H1 (cell line): ENCODE data around the gene MPIG6B. TPM values are rescaled to one million over a fixed set of nuclear protein-coding genes. Genes with fewer than 3 reads are reported as not detected.

ENCODE experiments used
- CTCF ChIA-PET: fragments of 300-600 bp; sonication (Branson Sonifier 250); formaldehyde crosslinking; loops from one replicate; lab custom pipeline; 2021; ENCODE audit not compliant: partially characterized antibody; lab: Charles Lee
- POLR2A ChIA-PET: fragments of 300-600 bp; sonication (Branson Sonifier 250); formaldehyde crosslinking; loops from one replicate; lab custom pipeline; 2021; ENCODE audit warnings: inconsistent platforms; ENCODE audit not compliant: partially characterized antibody; lab: Charles Lee
- DNase-seq, 2 experiments: peaks; one replicate each; pipeline versions ENCODE4 v3.0.0 to v3.0.0-alpha.2; 2010 to 2022; ENCODE audit warnings: low spot score in 2 of 2, low read depth in 1 of 2, mixed read lengths in 1 of 2
- FAIRE-seq: peaks from 2 replicates; lab custom pipeline; 2011; peaks lifted over from hg19 to GRCh38; lab: Jason Lieb, UNC
- H2AFZ ChIP-seq: 2 replicates; pipeline ENCODE4 v1.8.1; 2012; ENCODE audit warnings: low read length, inconsistent platforms
- H2AK5ac ChIP-seq: 2 replicates; pipeline ENCODE4 v1.6.1; 2013; ENCODE audit warnings: low read depth, low read length
- H2BK120ac ChIP-seq: replicated peaks from 2 replicates; pipeline ENCODE3; 2013; ENCODE audit warnings: low read depth, low read length, inconsistent platforms
- H2BK12ac ChIP-seq: 2 replicates; pipeline ENCODE4 v1.6.1; 2013; ENCODE audit warnings: low read depth, low read length
- H2BK15ac ChIP-seq: 2 replicates; pipeline ENCODE4 v1.6.1; 2013; ENCODE audit warnings: low read length
- H2BK20ac ChIP-seq: 2 replicates; pipeline ENCODE4 v1.6.1; 2013; ENCODE audit warnings: low read length
- H2BK5ac ChIP-seq: 2 replicates; pipeline ENCODE4 v1.6.1; 2013; ENCODE audit warnings: low read depth, low read length
- H3K14ac ChIP-seq: 2 replicates; pipeline ENCODE4 v1.6.1; 2013; ENCODE audit warnings: inconsistent platforms; ENCODE audit not compliant: insufficient read length
- H3K18ac ChIP-seq: 2 replicates; pipeline ENCODE4 v1.6.1; 2013; ENCODE audit warnings: low read length; ENCODE audit errors: extremely low read depth
- H3K23ac ChIP-seq: 2 replicates; pipeline ENCODE4 v1.6.1; 2013; ENCODE audit warnings: inconsistent platforms; ENCODE audit not compliant: insufficient read length
- H3K23me2 ChIP-seq: 2 replicates; pipeline ENCODE4 v1.6.1; 2013; ENCODE audit warnings: low read depth, low read length
- H3K27ac ChIP-seq: 2 replicates; pipeline ENCODE4 v1.6.1; 2011; ENCODE audit warnings: low read depth, low read length, inconsistent platforms
- H3K27me3 ChIP-seq, 4 experiments: replicated peaks in 1 of 4; 1 replicate in 1 of 4; 2 replicates in 3 of 4; pipeline versions ENCODE4 v1.6.1 to v1.8.1; 2011 to 2013; ENCODE audit warnings: low read length in 3 of 4, mild to moderate bottlenecking in 3 of 4, inconsistent platforms in 2 of 4, mixed read lengths in 2 of 4, moderate library complexity in 1 of 4; ENCODE audit not compliant: control insufficient read depth in 3 of 4, insufficient read depth in 3 of 4; ENCODE audit errors: extremely low read depth in 1 of 4
- H3K36me3 ChIP-seq, 4 experiments: 2 replicates each; pipeline versions ENCODE4 v1.6.1 to v1.8.1; 2011 to 2013; ENCODE audit warnings: mild to moderate bottlenecking in 4 of 4, low read length in 3 of 4, moderate library complexity in 2 of 4, control low read depth in 1 of 4, inconsistent platforms in 1 of 4; ENCODE audit not compliant: insufficient read depth in 4 of 4, control insufficient read depth in 2 of 4
- H3K4ac ChIP-seq: replicated peaks from 2 replicates; pipeline ENCODE3; 2013; ENCODE audit warnings: low read length, low read depth, mixed read lengths, inconsistent platforms; ENCODE audit not compliant: insufficient read length
- H3K4me1 ChIP-seq, 4 experiments: replicated peaks in 1 of 4; 1 replicate in 1 of 4; 2 replicates in 3 of 4; pipeline versions ENCODE4 v1.6.1 to v1.8.1; 2011 to 2013; ENCODE audit warnings: low read length in 3 of 4, inconsistent platforms in 2 of 4, mixed read lengths in 1 of 4; ENCODE audit not compliant: insufficient read depth in 4 of 4, control insufficient read depth in 3 of 4
- H3K4me2 ChIP-seq, 2 experiments: 2 replicates each; pipeline versions ENCODE4 v1.6.1 to v1.8.1; 2011 to 2013; ENCODE audit warnings: low read depth in 2 of 2, low read length in 2 of 2, control low read depth in 1 of 2, inconsistent platforms in 1 of 2, mild to moderate bottlenecking in 1 of 2; ENCODE audit not compliant: insufficient read depth in 1 of 2
- H3K4me3 ChIP-seq, 4 experiments: fragments of 200-600, 300-600 bp in 1 of 4; sonication (generic), shearing (Covaris generic), sonication (Bioruptor Twin) in 1 of 4; 2 replicates each; pipeline versions ENCODE4 v1.5.1 to v1.8.1; 2011 to 2016; ENCODE audit warnings: low read length in 4 of 4, low read depth in 3 of 4, control low read depth in 2 of 4, inconsistent platforms in 2 of 4, mild to moderate bottlenecking in 2 of 4, mixed read lengths in 1 of 4, moderate library complexity in 1 of 4; ENCODE audit not compliant: insufficient read depth in 2 of 4; ENCODE audit errors: extremely low read depth in 1 of 4
- H3K56ac ChIP-seq: replicated peaks from 2 replicates; pipeline ENCODE3; 2013; ENCODE audit warnings: low read depth, mild to moderate bottlenecking, mixed read lengths, low read length, inconsistent platforms; ENCODE audit not compliant: insufficient read length
- H3K79me1 ChIP-seq: 2 replicates; pipeline ENCODE4 v1.6.1; 2013; ENCODE audit warnings: low read depth, low read length, control low read depth
- H3K79me2 ChIP-seq, 2 experiments: 2 replicates each; pipeline versions ENCODE4 v1.6.1 to v1.8.1; 2012 to 2013; ENCODE audit warnings: low read length in 2 of 2, mild to moderate bottlenecking in 2 of 2, inconsistent platforms in 1 of 2; ENCODE audit not compliant: insufficient read depth in 2 of 2, control insufficient read depth in 1 of 2
- H3K9ac ChIP-seq, 4 experiments: replicated peaks in 1 of 4; 1 replicate in 1 of 4; 2 replicates in 3 of 4; pipeline versions ENCODE4 v1.6.1 to v1.8.1; 2011 to 2013; ENCODE audit warnings: low read depth in 3 of 4, low read length in 3 of 4, control low read depth in 2 of 4, mild to moderate bottlenecking in 2 of 4, moderate library complexity in 2 of 4, inconsistent platforms in 1 of 4; ENCODE audit errors: extremely low read depth in 1 of 4
- H3K9me3 ChIP-seq, 2 experiments: 2 replicates each; pipeline versions ENCODE4 v1.6.1 to v1.8.1; 2012 to 2013; ENCODE audit warnings: mild to moderate bottlenecking in 2 of 2, moderate library complexity in 2 of 2, control low read depth in 1 of 2, inconsistent platforms in 1 of 2, low read depth in 1 of 2, low read length in 1 of 2, mixed read lengths in 1 of 2; ENCODE audit not compliant: insufficient read depth in 2 of 2
- H4K20me1 ChIP-seq, 2 experiments: replicated peaks in 1 of 2; 2 replicates each; pipeline versions ENCODE3 to v1.8.1; 2011 to 2013; ENCODE audit warnings: inconsistent platforms in 2 of 2, low read length in 2 of 2, mild to moderate bottlenecking in 1 of 2; ENCODE audit not compliant: insufficient read depth in 2 of 2, control insufficient read depth in 1 of 2
- H4K5ac ChIP-seq: 2 replicates; pipeline ENCODE4 v1.6.1; 2013; ENCODE audit warnings: low read length, low read depth, mixed read lengths, inconsistent platforms; ENCODE audit not compliant: insufficient read length
- H4K8ac ChIP-seq: 2 replicates; pipeline ENCODE4 v1.8.0; 2013; ENCODE audit warnings: mild to moderate bottlenecking, moderate library complexity, low read length, inconsistent platforms; ENCODE audit not compliant: insufficient read depth; ENCODE audit errors: extremely low read depth
- H4K91ac ChIP-seq: replicated peaks from 2 replicates; pipeline ENCODE3; 2013; ENCODE audit warnings: low read length, mixed read lengths, inconsistent platforms; ENCODE audit not compliant: insufficient read length
- CHD1 ChIP-seq: IDR thresholded peaks from 2 replicates; pipeline ENCODE4 v1.6.1; 2012; ENCODE audit warnings: low read depth, low read length, improper control_type of control experiment
- CREB1 ChIP-seq: IDR thresholded peaks from 2 replicates; pipeline ENCODE4 v1.6.1; 2012; ENCODE audit warnings: inconsistent platforms
- HDAC2 ChIP-seq, 2 experiments: fragments of 300-600 bp in 1 of 2; sonication (generic) in 1 of 2; IDR thresholded peaks; 2 replicates each; pipeline ENCODE4 v1.6.1; 2011 to 2012; ENCODE audit warnings: low read depth in 2 of 2, low read length in 2 of 2, mild to moderate bottlenecking in 2 of 2, moderate library complexity in 2 of 2, borderline replicate concordance in 1 of 2, inconsistent platforms in 1 of 2
- POU5F1 ChIP-seq: IDR thresholded peaks from 2 replicates; pipeline ENCODE4 v1.6.1; 2011; ENCODE audit warnings: low read depth, mild to moderate bottlenecking, low read length, moderate library complexity
- SP1 ChIP-seq: IDR thresholded peaks from 2 replicates; pipeline ENCODE4 v1.6.1; 2011; ENCODE audit warnings: low read depth, low read length
- SRF ChIP-seq: IDR thresholded peaks from 2 replicates; pipeline ENCODE4 v1.6.1; 2011; ENCODE audit warnings: mild to moderate bottlenecking, low read depth, low read length, moderate library complexity
- TAF1 ChIP-seq: IDR thresholded peaks from 2 replicates; pipeline ENCODE4 v1.6.1; 2011; ENCODE audit warnings: mild to moderate bottlenecking, low read depth, low read length
- TAF7 ChIP-seq: optimal IDR thresholded peaks from 2 replicates; pipeline ENCODE3; 2011; ENCODE audit warnings: low read depth, mild to moderate bottlenecking, inconsistent platforms, low read length, moderate library complexity, borderline replicate concordance
- TEAD4 ChIP-seq: IDR thresholded peaks from 2 replicates; pipeline ENCODE4 v1.6.1; 2012; ENCODE audit warnings: low read depth, low read length, inconsistent platforms, mixed read lengths
- YY1 ChIP-seq: IDR thresholded peaks from 2 replicates; pipeline ENCODE4 v1.6.1; 2011; ENCODE audit warnings: low read depth, mild to moderate bottlenecking, low read length
- WGBS, 2 experiments: shearing (Covaris generic) in 1 of 2; methylation state at CpG; one replicate each; pipeline versions ENCODE4 v1.1.6 to v1.1.7; 2013 to 2015; ENCODE audit warnings: low lambda C conversion rate in 2 of 2, mixed read lengths in 2 of 2, inconsistent platforms in 1 of 2, low coverage in 1 of 2, missing lambda C conversion rate in 1 of 2; ENCODE audit not compliant: insufficient replicate concordance in 2 of 2, insufficient coverage in 1 of 2, insufficient read length in 1 of 2; ENCODE audit errors: extremely low coverage in 1 of 2, missing lambda C conversion rate in 1 of 2; 5-methylcytosine and 5-hydroxymethylcytosine counted together
- polyA plus RNA-seq, 7 experiments: library from polyadenylated mRNA; depleted of rRNA in 3 of 7; stranded (reverse) in 5 of 7; unstranded in 2 of 7; fragments of >200 nt in 5 of 7; fragments of 200-250 nt in 2 of 7; gene quantifications; 1 replicate in 5 of 7; 2 replicates in 1 of 7; 4 replicates in 1 of 7; pipeline versions ENCODE4 v1.2.1 to v1.2.3, GENCODE V29; 2011 to 2013; ENCODE audit warnings: missing spikeins in 2 of 7, mixed read lengths in 2 of 7
- total RNA-seq: library from RNA; stranded (reverse); fragmentation: NEBNext Ultra II Directional; extraction: Animal tissue kit (Norgen Biotek cat#: 25700); gene quantifications from 2 replicates; pipeline ENCODE4 v1.2.1, GENCODE V29; 2021

MPIG6B gene
- total and polyA plus RNA-seq, 2 of the 8 experiments (the other 6 are each of a cell fraction or from before 2014, with no cell fraction given): 0.18 TPM; not detected in 1

DNA sequence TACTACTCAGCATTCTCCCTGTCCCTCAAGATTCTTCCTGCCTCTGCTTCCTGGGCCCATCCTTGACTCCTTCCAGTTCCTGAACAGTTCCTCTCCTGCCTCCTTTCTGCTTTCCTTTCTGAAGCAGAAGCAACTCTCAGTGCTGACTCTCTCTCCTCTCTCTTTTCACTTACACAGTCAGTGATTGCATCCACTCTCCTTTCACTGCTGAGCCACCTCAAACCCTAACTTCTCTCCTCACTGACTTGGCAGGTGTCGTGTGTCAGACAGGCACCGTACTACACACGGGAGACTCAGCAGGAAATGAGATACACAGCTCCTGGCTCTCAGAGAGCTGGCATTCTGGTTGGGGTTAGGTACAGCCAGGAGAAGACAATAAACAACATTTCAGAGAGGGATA, 25.6 kb upstream of the MPIG6B start:
- Histone ChIP-seq H2BK120ac (no peak overlapping the region), H3K4me1 (peaks cover 2 to 5% (median 3%) of the 10 kb centered on the region in 4 experiments; a peak in 4 of 7 replicates), H3K27ac (no peak overlapping the region), H3K27me3 (no peaks in the 10 kb centered on the region), H2BK15ac (no peak overlapping the region), H3K36me3 (peaks cover 2 to 8% (median 5%) of the 10 kb centered on the region in 4 experiments; a peak in 4 of 8 replicates), H3K4me2 (no peak overlapping the region), H3K4me3 (no peak overlapping the region), H3K9ac (no peak overlapping the region), H3K18ac (no peak overlapping the region), H2AFZ (no peak overlapping the region), H2BK20ac (no peak overlapping the region), H3K23ac (no peak overlapping the region), H3K4ac (no peak overlapping the region), H3K14ac (no peak overlapping the region), H3K79me1 (peaks cover 6% of the 10 kb centered on the region), H2AK5ac (no peak overlapping the region), H3K79me2 (peaks cover 0 to 7% of the 10 kb centered on the region in 2 experiments; a peak in 2 of 4 replicates), H4K91ac (no peak overlapping the region), H2BK5ac (no peak overlapping the region; the same call in 1 of the 2 replicates), H3K23me2 (peaks cover 6% of the 10 kb centered on the region; the same call in 1 of the 2 replicates), H3K9me3 (no peaks in the 10 kb centered on the region), H4K5ac (no peak overlapping the region), H4K8ac (no peak overlapping the region), H3K56ac (no peak overlapping the region), H4K20me1 (no peaks in the 10 kb centered on the region), H2BK12ac (no peak overlapping the region)
- no peak for TF ChIP-seq HDAC2 (IDR thresholded peaks at IDR 0.05; ENCODE audit: borderline replicate concordance in 1 of 2, low read depth in 2 of 2, low read length in 2 of 2)
- no peak for TF ChIP-seq SP1
- no peak for TF ChIP-seq POU5F1
- no peak for TF ChIP-seq CHD1
- no peak for TF ChIP-seq YY1
- TF ChIP-seq TAF7: no peak
- no peak for TF ChIP-seq TEAD4
- TF ChIP-seq SRF: no peak
- no peak for TF ChIP-seq CREB1
- no peak for TF ChIP-seq TAF1
- 90% methylated on average over 3 of the region's 3 CpGs; no CpG with 5 or more reads in 1 of the 2 experiments for WGBS, 2 experiments
- FAIRE-seq (no peak), DNase-seq (no peak)
- POLR2A ChIA-PET: no interaction called here
- CTCF ChIA-PET: no interaction called here
